Esophagus mucosa (tissue), 1 donor: Measurements from ENCODE around the gene SARM1. TPM values are rescaled to one million over a fixed set of nuclear protein-coding genes. Genes with fewer than 3 reads are reported as not detected.
A peak's percentile ranks its signal among the peaks of the same experiment; 100 is the strongest.
"Not testable (repeated sequence)": the region's sequence is repeated elsewhere in the genome, so short reads cannot be mapped to it uniquely, and the experiment has no call there.

ENCODE experiments used
- ATAC-seq: fragments of 200-7000 bp; cut with Tn5 transposase; one replicate; pipeline ENCODE4 v1.9.1; 2020
- total RNA-seq: library from RNA; stranded (reverse); gene quantifications from one replicate; pipeline ENCODE4 v1.2.4, GENCODE V29; 2023
- donor health status: DM: yes; HTN: yes; CAD: no.

The SARM1 gene
- total RNA-seq, 1 donor from 2014 or later = 1.6 TPM

DNA sequence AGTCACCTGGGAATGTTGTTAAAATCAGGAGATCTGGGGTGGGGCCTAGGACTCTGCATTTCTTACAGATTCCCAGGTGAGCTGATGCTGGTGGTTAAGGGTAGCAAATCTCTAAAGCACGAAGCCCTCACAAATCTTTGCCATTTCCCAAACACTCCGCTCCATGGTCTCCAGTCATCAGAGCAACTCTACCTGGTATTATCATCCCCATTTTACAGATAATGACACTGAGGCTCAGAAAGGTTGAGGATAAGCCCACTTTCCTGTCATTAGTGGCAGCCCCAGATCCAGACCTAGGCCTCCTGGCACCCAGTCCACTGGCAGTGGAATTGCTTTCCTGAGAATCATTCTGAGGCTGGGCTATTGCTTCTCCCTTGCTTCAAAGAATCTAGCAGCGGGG is 25.8 kb downstream of the SARM1 start:
- ATAC-seq = no peak

DNA sequence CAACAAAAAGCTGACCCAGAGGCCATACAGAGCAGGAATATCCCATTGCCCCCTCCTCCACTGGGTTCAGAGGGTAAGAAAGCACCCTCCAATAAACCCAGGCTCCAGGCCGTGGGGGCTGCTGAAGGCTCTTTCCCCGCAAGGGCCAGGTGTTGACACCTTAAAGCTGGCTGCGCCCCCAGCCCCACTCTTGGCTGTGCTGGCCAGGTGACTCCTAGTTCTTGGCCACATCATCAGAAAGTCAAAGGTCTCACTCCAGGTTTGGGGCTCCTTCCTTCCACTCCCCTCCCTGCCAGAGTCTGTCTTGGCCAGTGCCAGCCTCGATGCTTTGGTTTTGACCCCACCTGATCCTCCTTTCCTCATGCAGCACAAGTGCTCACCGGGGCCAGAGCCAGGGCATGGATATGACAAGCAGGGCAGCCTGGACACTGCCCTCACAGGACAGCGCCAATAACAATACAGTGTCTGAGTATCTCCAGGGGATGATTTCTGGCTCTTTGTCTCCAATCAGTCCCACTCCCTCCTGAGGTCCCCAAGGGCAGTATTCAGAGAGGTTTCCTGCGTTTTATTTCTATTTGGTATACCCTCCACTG is 26.3 kb downstream of the SARM1 start:
- no peak for ATAC-seq

DNA sequence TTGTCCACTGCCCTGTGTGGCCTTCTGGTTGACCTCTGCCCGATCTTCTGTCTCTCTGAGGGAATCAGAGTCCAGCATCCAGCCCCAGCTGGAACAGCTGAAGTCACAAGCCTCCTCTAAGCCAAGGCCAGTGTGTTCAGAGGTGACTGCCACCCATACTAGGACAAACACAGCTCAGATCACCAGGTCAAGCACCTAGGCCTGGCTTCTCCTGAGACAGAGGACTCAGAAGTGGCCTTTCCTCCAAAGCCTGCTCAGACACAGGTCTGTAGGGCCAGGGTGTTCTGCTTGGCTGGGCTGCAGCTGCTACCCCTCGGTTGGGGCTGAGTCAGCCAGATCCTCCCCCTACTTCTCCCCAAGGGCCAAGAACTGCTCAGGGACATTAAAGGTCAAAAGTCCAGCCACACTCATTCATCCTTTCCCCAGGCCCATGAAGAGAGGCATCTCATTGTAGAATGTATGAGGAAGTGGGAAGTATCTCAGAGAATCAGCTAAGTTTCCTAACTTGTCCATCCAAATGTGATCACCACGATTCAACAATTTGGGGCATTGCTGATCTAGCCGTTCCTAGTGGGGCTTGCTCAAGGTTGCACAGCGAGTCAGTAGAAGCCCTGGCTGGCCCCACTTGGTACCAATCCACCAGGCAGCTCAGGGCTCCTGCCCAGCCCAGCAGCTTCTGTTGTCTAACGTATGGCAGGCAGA is 26.9 kb downstream of the SARM1 start:
- no peak for ATAC-seq

DNA sequence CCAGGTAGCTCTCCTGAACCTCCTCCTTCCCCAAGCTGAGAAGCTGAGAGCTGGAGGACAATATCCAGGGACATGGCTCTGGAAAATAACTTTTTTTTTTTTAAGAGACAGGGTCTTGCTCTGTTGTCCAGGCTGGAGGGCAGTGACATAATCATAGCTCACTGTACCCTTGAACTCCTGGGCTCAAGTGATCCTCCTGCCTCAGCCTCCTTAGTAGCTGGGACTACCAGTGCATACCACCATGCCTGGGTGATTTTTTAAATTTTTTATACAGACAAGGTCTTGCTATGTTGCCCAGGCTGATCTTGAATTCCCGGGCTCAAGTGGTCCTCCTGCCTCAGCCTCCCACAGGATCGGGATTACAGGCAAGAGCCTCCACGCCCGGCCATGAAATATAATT is 28.3 kb downstream of the SARM1 start:
- ATAC-seq = no peak

DNA sequence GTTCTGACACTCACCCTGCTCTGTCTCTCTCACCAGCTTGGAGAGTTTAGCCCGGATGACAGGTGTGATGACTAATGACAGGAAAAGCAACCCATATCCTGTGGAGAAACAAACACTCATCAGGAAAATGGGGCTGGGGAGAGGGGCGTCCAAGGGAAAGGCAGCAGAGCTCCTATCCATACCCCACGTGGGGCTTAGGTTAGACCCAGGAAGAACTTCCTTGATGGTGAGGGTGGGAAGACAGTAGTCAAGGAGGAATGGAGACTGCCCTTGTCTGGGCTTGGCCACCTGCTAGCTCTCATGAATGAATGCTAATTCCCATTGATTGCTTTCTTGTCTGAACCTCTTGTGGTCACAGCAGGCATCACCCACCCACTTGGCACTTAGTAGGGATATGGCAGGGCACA is 30.7 kb downstream of the SARM1 start:
- no peak for ATAC-seq

DNA sequence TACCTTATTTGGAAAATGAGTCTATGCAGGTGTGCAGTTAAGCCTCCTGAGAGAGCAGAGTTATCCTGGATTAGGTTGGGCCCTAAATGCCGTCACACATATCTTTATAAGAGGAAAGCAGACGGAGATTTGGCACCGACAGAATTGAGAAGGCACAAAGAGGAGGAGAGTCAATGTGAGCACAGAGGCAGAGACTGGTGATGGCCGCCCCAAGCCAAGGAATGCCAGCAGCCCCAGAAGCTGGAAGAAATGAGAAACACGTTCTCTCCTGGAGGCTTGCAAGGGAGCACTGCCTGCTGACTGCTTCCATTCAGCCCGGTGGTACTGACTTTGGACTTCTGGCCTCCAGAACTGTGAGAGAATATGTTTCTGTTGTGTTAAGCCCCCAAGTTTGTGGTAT is 31.4 kb downstream of the SARM1 start:
- no peak for ATAC-seq

DNA sequence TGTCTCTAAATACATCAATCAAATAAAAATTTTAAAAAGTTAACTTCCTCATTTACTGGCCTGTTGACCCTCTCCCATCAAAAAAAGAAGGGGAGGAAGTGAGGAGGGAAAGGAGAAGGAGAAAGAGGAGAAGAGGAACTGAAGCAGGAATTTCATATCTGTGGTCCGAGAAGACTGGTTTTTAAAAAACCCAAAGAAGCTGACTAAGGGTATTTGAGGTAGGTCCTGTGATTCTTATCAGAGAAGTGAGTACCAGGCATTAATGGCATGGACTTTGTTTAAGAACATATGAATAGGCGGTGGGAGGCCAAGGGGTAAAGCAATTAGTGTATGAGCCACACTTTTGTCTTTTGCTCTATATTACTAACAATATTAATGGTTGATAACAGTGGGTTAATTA is 32.5 kb downstream of the SARM1 start:
- no peak for ATAC-seq

DNA sequence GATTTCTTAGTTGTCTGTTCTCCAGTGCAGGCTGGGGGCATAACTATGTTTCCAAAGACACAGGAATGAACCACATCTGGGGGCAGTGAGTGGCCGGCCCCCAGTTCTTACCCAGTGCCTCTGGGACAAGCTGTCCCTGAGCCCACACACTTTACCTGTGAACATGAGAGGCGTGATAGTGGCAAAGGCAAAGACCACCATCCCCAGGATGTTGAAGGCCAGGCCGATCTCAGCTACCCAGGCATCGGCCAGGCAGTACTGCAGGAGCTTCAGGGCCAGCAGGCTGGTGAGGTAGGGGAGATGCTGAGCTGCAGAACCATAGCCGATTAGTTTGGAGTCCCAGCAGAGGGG is 32.9 kb downstream of the SARM1 start:
- ATAC-seq = no peak

DNA sequence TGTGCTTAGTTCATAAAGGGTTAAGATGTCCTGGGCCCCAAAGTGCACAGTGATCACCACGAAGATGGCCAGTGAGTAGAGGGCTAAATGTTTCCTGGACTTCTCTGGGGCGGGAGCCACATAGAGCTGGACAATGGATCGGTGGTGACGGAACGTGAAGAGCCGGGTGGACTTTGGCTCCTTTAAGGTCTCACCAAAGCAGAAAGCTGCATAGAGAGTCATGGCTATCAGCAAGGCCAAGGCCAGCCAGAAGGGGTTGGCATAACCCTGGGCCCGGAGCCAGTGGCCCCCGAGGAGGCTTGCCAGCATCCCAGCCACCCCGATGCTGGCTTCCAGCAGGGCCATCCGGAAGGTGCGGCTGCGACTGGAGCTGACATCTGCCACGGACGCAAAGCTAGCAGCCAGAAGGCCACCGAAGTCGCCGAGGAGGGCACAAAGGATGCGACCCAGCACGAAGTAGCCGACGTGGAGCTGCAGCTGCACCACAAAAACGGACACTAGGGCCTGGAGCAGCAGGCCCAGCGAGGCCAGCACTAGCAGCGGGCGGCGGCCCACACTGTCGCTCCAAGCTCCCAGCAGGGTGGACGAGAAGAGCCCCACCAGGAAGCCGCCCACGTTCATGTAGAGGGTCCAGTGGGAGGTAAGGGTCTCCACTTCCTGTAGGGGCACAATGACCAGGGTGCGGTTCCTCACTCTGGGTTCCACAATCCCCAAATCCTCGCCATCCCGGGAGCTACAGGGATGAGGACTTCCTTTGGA is 33.5 kb downstream of the SARM1 start:
- no peak for ATAC-seq

DNA sequence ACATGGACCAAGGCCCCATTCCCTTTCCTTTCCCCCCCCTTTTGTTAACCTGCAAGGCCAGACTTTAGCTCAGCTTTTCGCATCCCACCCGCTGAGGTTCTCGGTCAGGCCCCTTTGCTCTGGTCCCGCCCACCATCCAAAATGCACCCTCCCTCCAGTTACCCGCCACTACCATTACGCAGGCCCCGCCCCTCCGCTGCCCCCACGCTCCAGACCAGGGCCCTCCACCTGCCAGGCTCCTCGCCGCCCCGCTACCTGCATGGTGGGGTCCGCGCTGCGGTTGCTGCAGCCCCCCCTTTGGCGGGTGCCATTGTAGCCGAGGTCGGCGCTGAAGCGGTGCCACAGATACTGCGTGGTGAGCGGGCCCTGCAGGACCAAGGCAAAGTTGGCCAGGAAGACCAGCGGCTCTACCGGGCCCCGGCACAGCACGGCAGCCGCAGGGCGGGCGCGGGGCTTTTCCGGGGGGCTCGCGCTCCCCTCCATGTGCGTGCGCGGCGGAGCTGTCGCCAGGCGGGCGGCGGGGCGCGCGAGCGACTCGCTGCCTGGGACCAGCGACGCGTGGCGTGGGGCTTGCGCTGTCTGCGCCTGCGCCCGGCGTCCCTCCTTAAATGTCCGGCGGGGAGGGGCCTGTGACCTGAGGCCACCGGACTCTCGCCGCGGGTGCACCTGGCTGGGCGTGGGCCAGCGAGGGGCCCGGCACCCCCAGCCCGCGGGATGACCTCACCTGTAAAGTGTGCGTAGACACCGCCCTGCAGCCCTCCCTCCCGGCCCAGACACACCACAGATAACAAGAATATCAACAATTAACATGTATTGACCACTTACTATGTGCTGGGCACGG is 34.4 kb downstream of the SARM1 start, which contains the start of gene SLC46A1:
TSS of gene SLC46A1 (minus strand) at position 581 of the 841 bp plus-strand sequence. CDS start at position 483, 98 bp downstream.
- peak; percentile 40 for ATAC-seq

DNA sequence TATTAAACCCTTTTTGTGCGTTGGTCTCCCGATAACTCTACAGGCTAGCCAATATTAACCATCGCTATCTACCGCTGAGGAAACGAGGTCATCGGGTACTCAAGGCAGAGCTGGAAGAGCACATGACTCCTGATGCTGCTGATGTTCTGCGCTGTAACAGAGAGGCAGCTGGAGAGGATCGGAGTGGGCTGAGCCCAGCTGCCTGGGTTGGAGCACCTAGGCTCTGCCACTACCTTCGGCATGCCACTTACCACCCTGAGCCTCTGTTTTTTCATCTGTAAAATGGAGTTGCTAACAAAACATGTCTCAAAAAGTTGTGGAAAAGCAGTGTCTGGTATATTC is 35.0 kb downstream of the SARM1 start:
- no peak for ATAC-seq

DNA sequence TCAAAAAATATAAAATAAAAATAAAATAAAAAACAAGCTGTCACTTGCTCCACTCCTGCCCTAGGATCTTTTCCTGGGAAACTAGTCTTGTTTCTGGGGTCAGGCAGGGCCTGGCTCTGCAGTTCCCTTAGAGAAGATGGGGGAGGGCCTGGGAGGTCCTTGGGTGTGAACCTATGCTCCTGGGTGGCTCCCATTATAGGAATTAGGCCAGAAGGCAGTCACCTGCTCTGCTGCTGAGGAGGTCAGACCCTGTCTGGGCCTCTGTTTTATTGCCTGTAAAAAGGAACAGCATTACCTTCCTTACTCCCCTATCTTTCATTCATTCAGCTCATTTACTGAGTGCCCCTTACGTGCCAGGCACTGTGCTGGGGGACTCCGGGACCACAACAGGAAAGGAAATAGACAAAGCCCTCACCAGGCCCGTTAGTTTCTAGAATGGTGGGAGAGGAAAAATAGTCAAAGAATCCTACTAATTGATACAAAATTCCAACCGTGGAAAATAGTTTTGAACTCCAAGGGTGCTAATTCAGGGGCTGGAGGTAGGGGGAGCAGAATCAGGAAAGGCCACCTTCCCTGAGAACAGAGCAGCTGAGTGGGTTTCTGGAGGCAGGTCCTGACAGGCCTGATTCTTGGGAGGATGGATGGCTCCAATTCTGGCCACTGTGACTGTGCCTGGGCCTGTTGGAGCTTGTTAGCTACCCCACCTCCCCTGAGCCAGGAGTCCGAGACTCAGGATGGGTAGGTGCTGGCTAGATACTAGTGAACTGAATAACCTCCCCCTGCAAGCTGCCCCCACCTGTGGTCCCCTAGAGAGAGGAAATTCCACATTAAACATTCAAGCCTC is 35.9 kb downstream of the SARM1 start:
- ATAC-seq = peak; percentile 40

DNA sequence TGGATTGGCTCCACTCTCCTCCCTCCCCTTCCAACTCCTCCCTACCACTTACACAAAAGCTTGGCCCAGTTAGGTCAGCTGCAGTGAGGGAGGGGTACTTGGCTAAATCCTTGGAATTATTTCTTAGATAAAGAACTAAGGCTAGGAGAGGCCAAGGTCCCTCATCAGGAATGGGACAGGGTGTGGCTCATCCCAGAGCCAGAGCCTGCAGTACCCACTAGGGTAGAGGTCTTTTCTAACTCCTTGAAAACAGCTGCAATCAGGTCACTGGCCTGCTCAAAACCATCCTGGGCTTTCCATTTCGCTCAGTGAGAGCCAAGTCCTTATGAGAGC is 36.4 kb downstream of the SARM1 start:
- no peak for ATAC-seq

DNA sequence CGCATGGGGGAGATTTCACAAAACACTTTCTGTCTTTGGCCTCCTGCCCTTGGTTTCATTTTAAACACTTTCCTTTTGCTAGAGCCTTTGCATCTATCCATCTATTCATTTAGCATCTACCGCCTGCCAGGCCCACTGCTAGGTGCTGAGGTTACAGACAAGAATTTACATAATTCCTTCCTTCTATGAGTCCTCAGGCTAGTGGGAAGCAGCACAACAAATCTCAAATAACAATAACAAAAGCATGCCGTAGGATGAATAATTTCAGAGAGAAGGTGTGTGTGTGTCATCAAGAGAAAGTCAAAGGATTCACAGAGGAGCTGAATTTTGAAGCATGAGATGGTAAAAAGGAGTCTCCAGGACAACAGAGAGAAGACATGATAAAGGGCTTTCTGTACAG is 40.6 kb downstream of the SARM1 start:
- no peak for ATAC-seq

DNA sequence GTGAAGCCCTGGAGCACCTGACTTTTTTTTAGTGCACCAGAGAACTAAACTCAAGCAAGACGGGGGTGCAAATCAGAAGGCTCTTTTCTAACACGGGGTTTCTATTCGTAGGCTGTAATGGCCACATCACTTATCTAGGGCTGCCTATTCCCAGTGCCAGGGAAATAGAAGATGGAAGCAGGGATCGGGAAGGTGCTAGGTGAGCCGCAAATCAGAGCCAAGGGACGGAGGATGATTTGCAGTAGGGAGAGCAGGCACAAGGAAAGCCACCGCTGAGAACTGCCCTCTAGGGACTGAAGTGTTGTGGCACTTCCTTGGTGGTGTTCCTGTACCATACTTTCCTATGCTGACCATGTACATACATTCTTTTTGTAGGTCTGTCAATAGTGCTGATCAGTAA is 42.3 kb downstream of the SARM1 start:
- no peak for ATAC-seq

DNA sequence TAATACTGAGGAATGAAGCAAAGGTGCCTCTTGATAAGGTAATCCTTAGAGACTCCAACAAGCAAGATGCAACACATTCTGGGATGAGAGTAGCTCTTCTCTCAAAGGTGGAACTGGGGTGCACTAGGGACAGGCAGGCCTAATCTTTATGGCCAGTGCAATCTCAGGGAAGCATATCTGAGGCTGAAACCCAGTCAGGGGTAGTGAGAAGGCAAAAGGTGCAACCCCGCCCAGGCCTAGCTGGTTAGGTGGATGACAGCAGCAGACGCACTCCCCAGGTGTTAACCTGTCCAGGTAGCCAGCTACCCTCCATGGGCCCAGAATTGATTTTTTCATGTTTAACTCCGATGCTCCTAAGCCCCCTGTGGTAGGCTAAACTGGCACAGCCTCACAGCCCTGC is 44.4 kb downstream of the SARM1 start:
- no peak for ATAC-seq

DNA sequence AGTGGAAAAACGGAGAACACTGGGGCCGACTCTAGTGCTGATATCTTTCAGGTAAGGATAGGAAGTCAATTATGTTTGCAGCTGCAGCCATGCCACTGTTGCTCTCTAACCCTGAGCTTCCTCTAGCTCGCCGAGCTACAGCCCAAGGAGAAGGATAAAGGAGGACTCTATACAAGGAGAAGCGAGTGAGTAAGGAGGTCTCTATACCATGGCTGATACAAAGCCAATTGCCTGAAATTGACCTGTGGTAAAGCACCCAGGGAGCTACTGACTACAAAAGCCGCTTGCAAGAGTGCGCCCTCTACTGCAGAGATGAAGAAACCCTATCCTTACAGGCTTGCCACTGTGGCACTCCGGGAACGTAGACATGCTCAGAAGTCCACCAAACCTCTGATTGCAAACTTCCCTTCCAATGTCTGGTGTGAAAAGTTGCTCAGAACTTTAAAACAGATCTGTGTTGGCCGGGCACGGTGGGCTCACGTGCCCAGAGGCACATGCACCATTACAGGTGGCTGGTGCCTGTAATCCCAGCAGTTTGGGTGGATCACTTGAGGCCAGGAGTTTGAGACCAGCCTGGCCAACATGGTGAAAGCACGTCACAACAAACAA is 45.3 kb downstream of the SARM1 start:
- ATAC-seq = peak; percentile 75

DNA sequence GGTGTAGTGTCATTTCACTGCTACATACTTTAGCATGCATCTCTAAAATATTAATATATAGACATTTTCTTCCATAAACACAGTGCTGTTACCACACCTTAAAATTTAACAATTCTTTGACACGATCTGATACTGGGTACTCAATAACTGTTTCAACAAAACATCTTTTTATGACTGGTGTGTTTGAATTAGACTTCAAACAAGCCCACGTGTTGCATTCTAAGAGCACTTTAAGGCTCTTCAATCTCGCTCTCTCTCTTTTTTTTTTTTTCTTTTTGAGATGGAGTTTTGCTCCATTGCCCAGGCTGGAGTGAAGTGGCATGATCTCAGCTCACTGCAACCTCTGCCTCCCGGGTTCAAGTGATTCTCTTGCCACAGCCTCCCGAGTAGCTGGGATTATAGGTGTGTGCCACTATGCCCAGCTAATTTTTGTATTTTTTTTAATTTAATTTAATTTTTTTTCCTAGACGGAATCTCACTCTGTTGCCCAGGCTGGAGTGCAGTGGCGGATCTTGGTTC is 50.4 kb downstream of the SARM1 start:
- no peak for ATAC-seq

DNA sequence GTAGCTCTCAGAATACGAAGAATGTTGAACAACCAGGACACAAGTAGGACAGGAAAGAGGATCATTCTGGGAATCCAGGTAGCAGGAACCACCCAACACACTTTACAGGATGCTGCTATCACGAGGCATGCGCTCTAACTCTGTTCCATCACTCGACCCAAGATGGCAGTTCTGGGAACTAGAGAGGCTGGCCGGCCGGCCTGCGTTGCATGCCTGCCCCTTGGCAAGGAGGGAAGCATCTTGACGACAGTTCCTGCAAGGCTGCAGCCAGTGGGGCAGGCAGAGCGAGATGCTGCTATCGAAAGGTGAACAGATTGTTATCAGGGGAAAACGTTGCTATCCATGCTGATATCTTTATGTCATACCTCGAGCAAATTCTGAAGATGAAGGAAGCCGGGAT is 53.7 kb downstream of the SARM1 start:
- no peak for ATAC-seq

DNA sequence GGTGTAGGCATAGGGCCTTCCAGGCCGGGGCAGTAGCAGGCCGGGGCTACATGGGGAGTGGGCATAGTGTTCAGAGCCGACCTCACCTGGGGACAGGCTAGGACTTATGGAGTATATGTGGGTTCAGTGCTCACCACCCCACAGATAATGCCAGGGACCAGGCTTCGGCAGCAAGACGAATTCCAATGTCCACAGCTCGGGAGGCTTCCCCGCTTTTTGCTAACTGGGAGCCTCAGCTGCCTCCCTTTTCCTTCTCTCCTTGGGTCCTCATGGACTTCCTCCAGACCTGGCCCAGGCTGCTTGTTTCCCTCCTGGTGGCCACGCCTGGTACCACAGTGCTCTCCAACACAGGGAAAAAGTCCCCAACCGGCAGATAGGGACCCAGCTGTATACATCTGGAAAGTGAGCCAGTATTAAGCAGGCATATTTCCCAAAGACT is 54.6 kb downstream of the SARM1 start:
- peak; percentile 37 for ATAC-seq

DNA sequence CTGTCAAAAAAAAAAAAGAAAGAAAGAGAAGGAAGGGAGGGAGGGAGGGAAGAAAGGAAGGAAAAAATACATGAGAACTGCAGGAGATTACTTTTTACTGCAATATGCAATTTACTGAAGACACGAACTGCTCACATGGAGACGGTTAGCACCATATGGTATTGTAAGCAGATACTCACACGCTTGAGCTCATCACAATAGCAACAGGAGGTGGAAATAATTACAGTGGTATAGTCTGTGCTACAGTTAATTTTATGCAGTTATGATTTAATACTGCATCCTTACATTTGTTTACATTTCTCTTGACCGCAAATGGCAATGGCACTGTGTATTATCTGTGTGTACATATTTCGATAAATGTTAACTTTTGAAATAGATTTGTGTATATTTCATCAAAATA is 55.9 kb downstream of the SARM1 start:
- no peak for ATAC-seq

DNA sequence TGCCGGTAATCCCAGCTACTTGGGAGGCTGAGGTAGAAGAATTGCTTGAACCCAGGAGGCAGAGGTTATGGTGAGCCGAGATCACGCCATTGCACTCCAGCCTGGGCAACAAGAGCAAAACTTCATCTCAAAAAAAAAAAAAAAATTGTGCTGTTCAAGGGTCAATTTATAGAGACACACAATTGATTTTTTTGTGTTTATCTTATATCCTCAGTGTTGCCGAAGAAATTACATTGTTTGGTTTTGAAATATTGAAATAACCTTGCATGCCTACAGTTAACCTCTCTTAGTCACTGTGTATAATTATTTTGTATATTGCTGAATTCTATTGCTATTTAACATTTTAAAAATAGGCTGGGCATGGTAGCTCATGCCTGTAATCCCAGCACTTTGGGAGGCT is 56.5 kb downstream of the SARM1 start:
- ATAC-seq = not testable (repeated sequence)
